HG02981 (cell line): Measurements from ENCODE around the gene SLC9A9.
"Not testable (repeated sequence)": the region's sequence is repeated elsewhere in the genome, so short reads cannot be mapped to it uniquely, and the experiment has no call there.

ENCODE experiments used
- ATAC-seq: cut with Tn5 transposase; IDR thresholded peaks from one replicate; pipeline ENCODE4 v1.9.1; 2021; ENCODE audit warnings: mild to moderate bottlenecking, moderate library complexity; ENCODE audit not compliant: unreplicated experiment

SLC9A9 gene

GRCh38 chr3:143810953-143811265 is 37.4 kb downstream of the SLC9A9 start:
- ATAC-seq, result no peak

- no peak for ATAC-seq
These were observed 37.9 kb downstream of the SLC9A9 start for GRCh38 chr3:143810166-143810952.

- no peak for ATAC-seq
These were observed 39.1 kb downstream of the SLC9A9 start for GRCh38 chr3:143809121-143809621.

- ATAC-seq, result no peak
These were observed 40.2 kb downstream of the SLC9A9 start for GRCh38 chr3:143808030-143808429.

- ATAC-seq, result no peak
These were observed 42.2 kb downstream of the SLC9A9 start for GRCh38 chr3:143806038-143806437.

- ATAC-seq, result not testable (repeated sequence)
These were observed 42.8 kb downstream of the SLC9A9 start for GRCh38 chr3:143805476-143805875.

- ATAC-seq, result not testable (repeated sequence)
These were observed 47.2 kb downstream of the SLC9A9 start for GRCh38 chr3:143801046-143801445.

GRCh38 chr3:143798151-143798550 is 50.1 kb downstream of the SLC9A9 start:
- not testable (repeated sequence) for ATAC-seq

- ATAC-seq, result no peak
These were observed 52.4 kb downstream of the SLC9A9 start for GRCh38 chr3:143795874-143796273.

- ATAC-seq, result no peak
These were observed 53.3 kb downstream of the SLC9A9 start for GRCh38 chr3:143794793-143795462.

GRCh38 chr3:143793971-143794370 is 54.3 kb downstream of the SLC9A9 start:
- no peak for ATAC-seq

GRCh38 chr3:143791386-143791785 is 56.9 kb downstream of the SLC9A9 start:
- no peak for ATAC-seq

GRCh38 chr3:143786219-143787191 is 61.8 kb downstream of the SLC9A9 start:
- peak; percentile 50 for ATAC-seq

- no peak for ATAC-seq
These were observed 63.8 kb downstream of the SLC9A9 start for GRCh38 chr3:143784446-143784845.

GRCh38 chr3:143783851-143784370 is 64.4 kb downstream of the SLC9A9 start:
- no peak for ATAC-seq

GRCh38 chr3:143775459-143775858 is 72.8 kb downstream of the SLC9A9 start:
- ATAC-seq, result peak; percentile 87

GRCh38 chr3:143771939-143772338 is 76.3 kb downstream of the SLC9A9 start:
- no peak for ATAC-seq

GRCh38 chr3:143771258-143771657 is 77.0 kb downstream of the SLC9A9 start:
- no peak for ATAC-seq

GRCh38 chr3:143770391-143770790 is 77.9 kb downstream of the SLC9A9 start:
- no peak for ATAC-seq

GRCh38 chr3:143769616-143770015 is 78.7 kb downstream of the SLC9A9 start:
- no peak for ATAC-seq

GRCh38 chr3:143764840-143765239 is 83.4 kb downstream of the SLC9A9 start:
- ATAC-seq, result no peak
